Endothelial cell of umbilical vein (primary cell): ENCODE measurements around the gene YWHAG. TPM values are rescaled to one million over a fixed set of nuclear protein-coding genes. Genes with fewer than 3 reads are reported as not detected.

Source experiments
- BruUV-seq: library from RNA; stranded (reverse); fragments of 400-500 nt; replicated peaks from 2 replicates; lab custom pipeline; 2021; lab: Mats Ljungman, UMichigan
- CTCF ChIA-PET: fragments of 300-600, 350-600 bp; sonication (Branson Sonifier 250); formaldehyde crosslinking; loops from one replicate; lab custom pipeline; 2021; ENCODE audit warnings: antibody characterized with exemption, inconsistent platforms; lab: Charles Lee
- POLR2A ChIA-PET: fragments of 300-600, 350-600 bp; sonication (Branson Sonifier 250); formaldehyde crosslinking; loops from one replicate; lab custom pipeline; 2021; ENCODE audit warnings: antibody characterized with exemption, inconsistent platforms; lab: Charles Lee
- DNase-seq: peaks from one replicate; pipeline ENCODE4 v3.0.0-alpha.2; 2011; ENCODE audit warnings: low read depth, low spot score
- FAIRE-seq: peaks from 2 replicates; lab custom pipeline; 2011; peaks lifted over from hg19 to GRCh38; lab: Jason Lieb, UNC
- H2AFZ ChIP-seq: 2 replicates; pipeline ENCODE4 v1.6.0; 2012; ENCODE audit warnings: low read depth, low read length, control low read depth, inconsistent platforms
- H3K27ac ChIP-seq: 2 replicates; pipeline ENCODE4 v1.5.1; 2011; ENCODE audit warnings: low read depth, mild to moderate bottlenecking, control low read depth, low read length, moderate library complexity; ENCODE audit not compliant: insufficient read depth
- H3K27me3 ChIP-seq, 2 experiments: 2 replicates each; pipeline versions ENCODE4 v1.6.0 to v1.6.1; 2011; ENCODE audit warnings: low read length in 2 of 2, mixed read lengths in 1 of 2; ENCODE audit not compliant: control insufficient read depth in 2 of 2, insufficient read depth in 2 of 2
- H3K36me3 ChIP-seq, 2 experiments: 2 replicates in 1 of 2; 3 replicates in 1 of 2; pipeline ENCODE4 v1.5.1; 2011; ENCODE audit warnings: low read length in 2 of 2, mild to moderate bottlenecking in 1 of 2, moderate library complexity in 1 of 2; ENCODE audit not compliant: control insufficient read depth in 2 of 2, insufficient read depth in 2 of 2; ENCODE audit errors: extremely low read depth in 1 of 2
- H3K4me1 ChIP-seq: 3 replicates; pipeline ENCODE4 v1.5.1; 2011; ENCODE audit warnings: mild to moderate bottlenecking, low read length; ENCODE audit not compliant: control insufficient read depth, insufficient read depth; ENCODE audit errors: extremely low read depth
- H3K4me2 ChIP-seq: 2 replicates; pipeline ENCODE4 v1.6.1; 2011; ENCODE audit warnings: low read length, control low read depth, mixed read lengths; ENCODE audit not compliant: insufficient read depth
- H3K4me3 ChIP-seq, 3 experiments: fragments of 200-600 bp in 1 of 3; sonication (generic), shearing (Covaris generic) in 1 of 3; replicated peaks in 1 of 3; 2 replicates each; pipeline ENCODE4 v1.5.1; 2011 to 2016; ENCODE audit warnings: control low read depth in 3 of 3, low read length in 3 of 3, mild to moderate bottlenecking in 2 of 3, inconsistent platforms in 1 of 3, low read depth in 1 of 3, moderate library complexity in 1 of 3; ENCODE audit not compliant: insufficient read depth in 1 of 3
- H3K79me2 ChIP-seq: 2 replicates; pipeline ENCODE4 v1.6.0; 2012; ENCODE audit warnings: low read length, inconsistent platforms; ENCODE audit not compliant: control insufficient read depth, insufficient read depth
- H3K9ac ChIP-seq: replicated peaks from 2 replicates; pipeline ENCODE3; 2011; ENCODE audit warnings: low read length, control low read depth; ENCODE audit not compliant: insufficient read depth; ENCODE audit errors: extremely low read depth
- H3K9me1 ChIP-seq: replicated peaks from 3 replicates; pipeline ENCODE4 v1.6.0; 2011; ENCODE audit warnings: mild to moderate bottlenecking, low read length; ENCODE audit not compliant: control insufficient read depth, insufficient read depth; ENCODE audit errors: extremely low read depth
- H3K9me3 ChIP-seq: replicated peaks from 2 replicates; pipeline ENCODE4 v1.5.1; 2012; ENCODE audit warnings: low read length, inconsistent platforms; ENCODE audit not compliant: control insufficient read depth, insufficient read depth
- H4K20me1 ChIP-seq: replicated peaks from 2 replicates; pipeline ENCODE3; 2011; ENCODE audit warnings: mild to moderate bottlenecking, low read length; ENCODE audit not compliant: control insufficient read depth, insufficient read depth; ENCODE audit errors: extremely low read depth
- CTCF ChIP-seq, 2 donors: IDR thresholded peaks; 1 replicate in 1 of 2; 2 replicates in 1 of 2; pipeline ENCODE4 v1.5.1; 2011; ENCODE audit warnings: low read length in 2 of 2, mild to moderate bottlenecking in 2 of 2, moderate library complexity in 2 of 2, control low read depth in 1 of 2, inconsistent platforms in 1 of 2, low read depth in 1 of 2; ENCODE audit not compliant: insufficient read depth in 1 of 2; ENCODE audit errors: extremely low read depth in 1 of 2
- EZH2 ChIP-seq: IDR thresholded peaks from 2 replicates; pipeline ENCODE4 v1.6.1; 2012; ENCODE audit warnings: borderline replicate concordance, low read depth, mild to moderate bottlenecking, moderate library complexity, low read length, inconsistent platforms; ENCODE audit not compliant: severe bottlenecking
- FOS ChIP-seq: IDR thresholded peaks from 2 replicates; pipeline ENCODE4 v1.6.1; 2011; ENCODE audit warnings: mild to moderate bottlenecking, low read length, moderate library complexity, borderline replicate concordance; ENCODE audit not compliant: insufficient read depth
- GATA2 ChIP-seq: IDR thresholded peaks from 2 replicates; pipeline ENCODE4 v1.7.0; 2011; ENCODE audit warnings: low read depth, mild to moderate bottlenecking, moderate library complexity, mixed read lengths, low read length; ENCODE audit not compliant: insufficient read length, insufficient read depth
- JUN ChIP-seq: IDR thresholded peaks from 2 replicates; pipeline ENCODE4 v1.6.1; 2011; ENCODE audit warnings: borderline replicate concordance, low read depth; ENCODE audit not compliant: insufficient read length, insufficient read depth
- MAX ChIP-seq: IDR thresholded peaks from 2 replicates; pipeline ENCODE4 v1.6.1; 2011; ENCODE audit not compliant: insufficient read depth, insufficient read length
- MYC ChIP-seq: IDR thresholded peaks from one replicate; pipeline ENCODE4 v1.6.1; 2011; ENCODE audit warnings: mild to moderate bottlenecking, low read depth, low read length
- POLR2A ChIP-seq: IDR thresholded peaks from 2 replicates; pipeline ENCODE4 v1.6.1; 2012; ENCODE audit warnings: low read depth, mild to moderate bottlenecking, control low read depth, low read length
- POLR2AphosphoS5 ChIP-seq: IDR thresholded peaks from 2 replicates; pipeline ENCODE4 v1.6.1; 2012; ENCODE audit warnings: low read depth, mild to moderate bottlenecking, control low read depth, low read length, moderate library complexity; ENCODE audit not compliant: insufficient read depth
- dilution Hi-C: fragments of 300-500 bp; cut with MboI; formaldehyde crosslinking; loops from one replicate; pipeline ENCODE4 v1.15.0; 2019; ENCODE audit warnings: low sequenced_read_pairs; ENCODE audit not compliant: extremely low pct_ligation_motif_present
- intact Hi-C: fragments of 100-400 bp; cut with micrococcal nuclease; formaldehyde crosslinking; loops from one replicate; pipeline ENCODE4 v1.10.0; 2022
- polyA plus RNA-seq, 4 experiments: library from polyadenylated mRNA; depleted of rRNA in 3 of 4; stranded (reverse) in 3 of 4; unstranded in 1 of 4; fragments of >200 nt; gene quantifications; 2 replicates each; pipeline versions ENCODE4 v1.2.1 to v1.2.3, GENCODE V29; 2011 to 2012; ENCODE audit warnings: missing spikeins in 1 of 4
- total RNA-seq: library from RNA; stranded (reverse); gene quantifications from 2 replicates; pipeline ENCODE4 v1.2.3, GENCODE V29; 2021

YWHAG gene
- total and polyA plus RNA-seq, 2 donors (not counting 3 experiments of a cell fraction or from before 2014, with no cell fraction given): 55.6 to 205 TPM

- ChIA-PET POLR2A (no interaction called here), CTCF (interaction anchor here (0.9 to 2.9 kb wide), 2 partner anchors 9 to 10 kb away, joined by 4 to 9 read pairs; partner anchors contain the start of gene YWHAG)
- no peak overlapping the region for H3K27ac ChIP-seq
- no peaks in the 10 kb centered on the region for H4K20me1 ChIP-seq
- intact Hi-C loops: no loop called here
- DNase-seq: no peak
- dilution Hi-C loops: no loop called here
- H3K79me2 ChIP-seq: no peaks in the 10 kb centered on the region
- no peak for TF ChIP-seq JUN
- no peak for TF ChIP-seq MAX
- TF ChIP-seq CTCF (IDR thresholded peaks at IDR 0.05; ENCODE audit: extremely low read depth in 1 of 2, insufficient read depth in 1 of 2, low read depth in 1 of 2, low read length in 2 of 2): no peak
- no peak for TF ChIP-seq POLR2A
- no peak for TF ChIP-seq MYC
- TF ChIP-seq FOS: no peak
- no peak for TF ChIP-seq GATA2
- no peak for TF ChIP-seq POLR2AphosphoS5
- TF ChIP-seq EZH2: no peak
- peaks cover 23% of the 10 kb centered on the region for H3K4me1 ChIP-seq
- no peak overlapping the region for H3K9ac ChIP-seq
- no peaks in the 10 kb centered on the region for H3K9me3 ChIP-seq
- H3K36me3 ChIP-seq: no peaks in the 10 kb centered on the region
- H2AFZ ChIP-seq: no peak overlapping the region
- no peak overlapping the region for H3K4me2 ChIP-seq
- peaks cover 0 to 3% of the 10 kb centered on the region in 2 experiments for H3K27me3 ChIP-seq
- BruUV-seq: no TSS peak
- no peak overlapping the region for H3K4me3 ChIP-seq
- no peak for FAIRE-seq
- H3K9me1 ChIP-seq: no peaks in the 10 kb centered on the region
Observed at GRCh38 chr7:76368190-76368589, 9.4 kb upstream of the YWHAG start.
